Mesendoderm (in vitro differentiated cells): ENCODE measurements around the gene WDR73.

Experiments used
- DNase-seq: peaks from one replicate; pipeline ENCODE4 v3.0.0; 2013
- H2AK5ac ChIP-seq: 2 replicates; pipeline ENCODE4 v1.6.1; 2013; ENCODE audit warnings: low read length, inconsistent platforms
- H2BK120ac ChIP-seq: 2 replicates; pipeline ENCODE4 v1.6.1; 2013; ENCODE audit warnings: low read depth, mild to moderate bottlenecking, low read length, moderate library complexity, mixed read lengths
- H2BK15ac ChIP-seq: replicated peaks from 2 replicates; pipeline ENCODE4 v1.6.1; 2013; ENCODE audit warnings: low read depth, mild to moderate bottlenecking, moderate library complexity
- H2BK5ac ChIP-seq: 2 replicates; pipeline ENCODE4 v1.6.1; 2013; ENCODE audit warnings: low read length, inconsistent platforms
- H3K18ac ChIP-seq: 2 replicates; pipeline ENCODE4 v1.6.1; 2013; ENCODE audit warnings: mild to moderate bottlenecking, low read length, mixed read lengths
- H3K23ac ChIP-seq: one replicate; pipeline ENCODE4 v1.6.1; 2013; ENCODE audit warnings: low read length
- H3K27ac ChIP-seq: 2 replicates; pipeline ENCODE4 v1.5.1; 2013; ENCODE audit warnings: low read depth, mild to moderate bottlenecking, inconsistent platforms, low read length, moderate library complexity
- H3K27me3 ChIP-seq: 2 replicates; pipeline ENCODE4 v1.6.1; 2013; ENCODE audit warnings: low read length, control low read depth, mild to moderate bottlenecking, inconsistent platforms; ENCODE audit not compliant: insufficient read depth, poor library complexity
- H3K36me3 ChIP-seq: 2 replicates; pipeline ENCODE4 v1.6.1; 2013; ENCODE audit warnings: low read length, inconsistent platforms; ENCODE audit not compliant: control insufficient read depth, insufficient read depth
- H3K4ac ChIP-seq: one replicate; pipeline ENCODE4 v1.6.1; 2013; ENCODE audit warnings: low read depth, mild to moderate bottlenecking, low read length, moderate library complexity
- H3K4me1 ChIP-seq: 2 replicates; pipeline ENCODE4 v1.6.1; 2013; ENCODE audit warnings: low read depth, low read length, inconsistent platforms; ENCODE audit not compliant: control insufficient read depth
- H3K4me2 ChIP-seq: 2 replicates; pipeline ENCODE4 v1.6.1; 2013; ENCODE audit warnings: low read length
- H3K4me3 ChIP-seq: 2 replicates; pipeline ENCODE4 v1.5.1; 2013; ENCODE audit warnings: mild to moderate bottlenecking, low read length
- H3K56ac ChIP-seq: one replicate; pipeline ENCODE4 v1.6.1; 2013; ENCODE audit warnings: low read length
- H3K79me1 ChIP-seq: 2 replicates; pipeline ENCODE4 v1.6.1; 2013; ENCODE audit warnings: low read length, inconsistent platforms
- H3K79me2 ChIP-seq: 2 replicates; pipeline ENCODE4 v1.6.1; 2013; ENCODE audit warnings: mild to moderate bottlenecking, low read length; ENCODE audit not compliant: control insufficient read depth, insufficient read depth
- H3K9ac ChIP-seq: 2 replicates; pipeline ENCODE4 v1.6.1; 2013; ENCODE audit warnings: low read length, inconsistent platforms
- H4K5ac ChIP-seq: one replicate; pipeline ENCODE4 v1.6.1; 2013; ENCODE audit warnings: low read length
- H4K8ac ChIP-seq: one replicate; pipeline ENCODE4 v1.6.1; 2013; ENCODE audit warnings: low read depth, mild to moderate bottlenecking, control low read depth, low read length, moderate library complexity
- WGBS: extraction: QIAGEN DNeasy Blood & Tissue Kit; methylation state at CpG from one replicate; pipeline ENCODE4 v1.1.7; 2013; ENCODE audit warnings: low lambda C conversion rate, missing lambda C conversion rate; ENCODE audit not compliant: insufficient coverage; ENCODE audit errors: extremely low coverage; 5-methylcytosine and 5-hydroxymethylcytosine counted together

Gene WDR73

DNA sequence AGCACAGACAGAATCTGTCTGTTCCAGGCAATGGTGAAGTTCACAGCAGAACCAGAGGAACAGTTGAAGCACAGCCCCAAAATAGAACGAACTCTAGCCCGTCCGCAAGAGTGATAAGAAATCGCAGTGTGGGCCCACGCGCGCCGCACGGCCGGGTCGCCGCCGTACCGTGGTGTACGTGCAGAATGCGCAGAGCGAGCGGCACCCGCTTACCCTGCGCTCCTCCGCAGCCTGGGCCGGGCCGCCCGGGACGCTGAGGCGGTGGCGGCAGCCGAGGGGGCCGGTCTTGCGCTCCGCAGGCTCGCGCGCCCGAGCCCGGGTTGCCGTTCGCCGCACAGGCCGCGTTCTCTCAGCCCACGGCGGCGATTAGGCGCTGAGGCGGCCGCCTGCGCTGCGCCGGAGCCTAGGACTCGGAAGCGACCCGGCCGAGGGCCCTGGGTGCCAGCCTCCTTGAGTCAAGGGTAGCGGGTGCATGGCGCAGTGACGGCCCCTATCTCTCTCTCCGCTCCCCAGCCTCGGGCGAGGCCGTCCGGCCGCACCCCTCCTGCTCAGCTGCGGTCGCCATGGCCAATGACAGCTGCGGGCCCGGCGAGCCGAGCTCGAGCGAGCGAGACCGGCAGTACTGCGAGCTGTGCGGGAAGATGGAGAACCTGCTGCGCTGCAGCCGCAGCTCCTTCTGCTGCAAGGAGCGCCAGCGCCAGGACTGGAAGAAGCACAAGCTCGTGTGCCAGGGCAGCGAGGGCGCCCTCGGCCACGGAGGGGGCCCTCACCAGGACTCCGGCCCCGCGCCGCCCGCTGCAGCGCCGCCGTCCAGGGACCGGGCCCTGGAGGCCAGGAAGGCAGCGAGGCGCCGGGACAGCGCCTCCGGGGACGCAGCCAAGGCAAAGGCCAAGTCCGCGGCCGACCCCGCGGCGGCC is 20.5 kb downstream of the WDR73 start:
- Histone ChIP-seq H3K36me3 (no peaks in the 10 kb centered on the region), H4K5ac (no peak overlapping the region), H2AK5ac (no peak overlapping the region), H3K4me2 (peak overlapping the region; percentile 82), H4K8ac (no peak overlapping the region), H3K79me2 (no peaks in the 10 kb centered on the region), H3K27ac (no peak overlapping the region), H3K4me3 (peak overlapping the region; percentile 49), H3K79me1 (no peaks in the 10 kb centered on the region), H3K4ac (no peak overlapping the region), H3K4me1 (no peaks in the 10 kb centered on the region), H3K18ac (peak overlapping the region; percentile 19), H2BK120ac (no peak overlapping the region), H3K56ac (peak overlapping the region; percentile 86), H2BK5ac (no peak overlapping the region), H3K23ac (peak overlapping the region; percentile 53), H3K27me3 (no peaks in the 10 kb centered on the region), H2BK15ac (no peak overlapping the region), H3K9ac (peak overlapping the region; percentile 77)
- peak; percentile 77 for DNase-seq
- no CpG with 5 or more reads among the region's 105 CpGs for WGBS

- WGBS = no CpG with 5 or more reads among the region's 7 CpGs
- H3K27ac ChIP-seq = no peak overlapping the region
- H2BK5ac ChIP-seq = no peak overlapping the region
- no peak overlapping the region for H2BK15ac ChIP-seq
- H4K5ac ChIP-seq = no peak overlapping the region
- no peaks in the 10 kb centered on the region for H3K79me1 ChIP-seq
- H3K4ac ChIP-seq = peak overlapping the region; percentile 48
- no peaks in the 10 kb centered on the region for H3K79me2 ChIP-seq
- no peak for DNase-seq
- no peak overlapping the region for H3K23ac ChIP-seq
- no peak overlapping the region for H2BK120ac ChIP-seq
- H3K56ac ChIP-seq = peak overlapping the region; percentile 90
- no peak overlapping the region for H2AK5ac ChIP-seq
- peak overlapping the region; percentile 61 for H3K4me3 ChIP-seq
- H3K4me1 ChIP-seq = no peaks in the 10 kb centered on the region
- H3K36me3 ChIP-seq = no peaks in the 10 kb centered on the region
- H3K4me2 ChIP-seq = peak overlapping the region; percentile 78
- H3K27me3 ChIP-seq = no peaks in the 10 kb centered on the region
- no peak overlapping the region for H4K8ac ChIP-seq
- H3K18ac ChIP-seq = peak overlapping the region; percentile 78
- peak overlapping the region; percentile 83 for H3K9ac ChIP-seq
Measured at GRCh38 chr15:84631706-84632272, 22.3 kb downstream of the WDR73 start.

DNA sequence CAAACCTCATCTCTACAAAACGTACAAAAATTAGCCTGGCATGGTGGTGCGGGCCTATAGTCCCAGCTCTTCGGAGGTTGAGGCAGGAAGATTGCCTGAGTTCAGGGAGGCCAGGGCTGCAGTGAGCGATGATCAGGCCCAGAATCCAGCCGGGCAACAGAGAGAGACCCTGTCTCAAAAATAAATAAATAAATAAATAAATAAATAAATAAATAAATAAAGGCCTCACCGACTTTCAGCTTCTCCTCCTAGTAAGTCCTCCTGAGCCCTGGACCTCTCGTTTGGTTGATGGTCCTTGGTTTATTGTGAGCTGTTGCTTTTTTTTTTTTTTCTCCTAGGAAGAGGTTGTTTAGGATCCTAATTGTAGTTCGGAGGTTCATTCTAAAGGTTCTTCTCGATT is 25.1 kb downstream of the WDR73 start:
- H3K4ac ChIP-seq = no peak overlapping the region
- H2AK5ac ChIP-seq = no peak overlapping the region
- H3K79me2 ChIP-seq = no peaks in the 10 kb centered on the region
- H3K4me3 ChIP-seq = no peak overlapping the region
- H3K18ac ChIP-seq = no peak overlapping the region
- no peak overlapping the region for H3K9ac ChIP-seq
- no peak overlapping the region for H2BK120ac ChIP-seq
- H4K8ac ChIP-seq = no peak overlapping the region
- H2BK15ac ChIP-seq = no peak overlapping the region
- no peak overlapping the region for H3K27ac ChIP-seq
- H3K4me1 ChIP-seq = no peaks in the 10 kb centered on the region
- H3K27me3 ChIP-seq = no peaks in the 10 kb centered on the region
- H2BK5ac ChIP-seq = no peak overlapping the region
- DNase-seq = no peak
- no peak overlapping the region for H4K5ac ChIP-seq
- no peaks in the 10 kb centered on the region for H3K79me1 ChIP-seq
- no peak overlapping the region for H3K4me2 ChIP-seq
- no peaks in the 10 kb centered on the region for H3K36me3 ChIP-seq
- H3K56ac ChIP-seq = no peak overlapping the region
- H3K23ac ChIP-seq = no peak overlapping the region
- WGBS = no CpG with 5 or more reads among the region's 9 CpGs

- H3K79me2 ChIP-seq = no peaks in the 10 kb centered on the region
- no peak overlapping the region for H3K9ac ChIP-seq
- H3K4me3 ChIP-seq = no peak overlapping the region
- H2BK5ac ChIP-seq = no peak overlapping the region
- H2AK5ac ChIP-seq = no peak overlapping the region
- WGBS = no CpG with 5 or more reads among the region's 2 CpGs
- DNase-seq = no peak
- no peak overlapping the region for H4K5ac ChIP-seq
- no peak overlapping the region for H3K27ac ChIP-seq
- no peak overlapping the region for H3K56ac ChIP-seq
- no peaks in the 10 kb centered on the region for H3K4me1 ChIP-seq
- H3K79me1 ChIP-seq = no peaks in the 10 kb centered on the region
- no peaks in the 10 kb centered on the region for H3K27me3 ChIP-seq
- no peak overlapping the region for H3K4ac ChIP-seq
- no peak overlapping the region for H3K18ac ChIP-seq
- H2BK120ac ChIP-seq = no peak overlapping the region
- no peak overlapping the region for H4K8ac ChIP-seq
- no peak overlapping the region for H3K4me2 ChIP-seq
- H3K23ac ChIP-seq = no peak overlapping the region
- H3K36me3 ChIP-seq = peaks cover 18% of the 10 kb centered on the region
- H2BK15ac ChIP-seq = no peak overlapping the region
Measured at GRCh38 chr15:84625123-84625522, 29.0 kb downstream of the WDR73 start.

DNA sequence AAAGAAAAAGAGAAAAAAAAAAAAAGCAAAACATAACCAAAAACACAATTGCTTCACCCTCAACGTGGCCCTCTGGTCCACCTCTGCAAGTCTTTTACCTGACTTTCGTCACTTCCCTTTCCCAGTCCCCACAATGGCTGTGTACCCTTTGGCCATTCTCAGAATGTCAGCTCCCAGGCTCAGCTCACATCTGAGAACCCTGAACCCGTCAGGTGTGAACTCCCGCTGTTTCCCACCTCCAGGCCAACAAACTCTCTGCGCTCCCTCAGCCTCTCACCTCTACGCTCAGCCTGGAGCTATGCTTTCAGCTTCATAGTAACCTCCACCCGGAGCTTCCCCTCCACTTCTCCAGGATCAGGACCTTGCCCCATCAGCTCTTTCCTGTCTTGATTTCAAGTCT is 29.7 kb downstream of the WDR73 start:
- no peak overlapping the region for H3K4me2 ChIP-seq
- H3K4me1 ChIP-seq = no peaks in the 10 kb centered on the region
- H3K79me1 ChIP-seq = no peaks in the 10 kb centered on the region
- H3K56ac ChIP-seq = no peak overlapping the region
- no peak overlapping the region for H2BK120ac ChIP-seq
- no peak overlapping the region for H2AK5ac ChIP-seq
- no peak overlapping the region for H3K27ac ChIP-seq
- no peak overlapping the region for H3K4me3 ChIP-seq
- no peak overlapping the region for H4K8ac ChIP-seq
- H2BK5ac ChIP-seq = no peak overlapping the region
- no peaks in the 10 kb centered on the region for H3K27me3 ChIP-seq
- H4K5ac ChIP-seq = no peak overlapping the region
- no peak overlapping the region for H3K9ac ChIP-seq
- H3K79me2 ChIP-seq = no peaks in the 10 kb centered on the region
- WGBS = no CpG with 5 or more reads among the region's 7 CpGs
- H3K36me3 ChIP-seq = peaks cover 18% of the 10 kb centered on the region
- no peak overlapping the region for H2BK15ac ChIP-seq
- no peak overlapping the region for H3K4ac ChIP-seq
- H3K23ac ChIP-seq = no peak overlapping the region
- no peak for DNase-seq
- H3K18ac ChIP-seq = no peak overlapping the region
